ENCODE measurements around the gene PRKCB. TPM values are rescaled to one million over a fixed set of nuclear protein-coding genes. Genes with fewer than 3 reads are reported as not detected.

Gene PRKCB
- total RNA-seq, 1 experiment from 2014 or later, result 7.1 TPM

DNA sequence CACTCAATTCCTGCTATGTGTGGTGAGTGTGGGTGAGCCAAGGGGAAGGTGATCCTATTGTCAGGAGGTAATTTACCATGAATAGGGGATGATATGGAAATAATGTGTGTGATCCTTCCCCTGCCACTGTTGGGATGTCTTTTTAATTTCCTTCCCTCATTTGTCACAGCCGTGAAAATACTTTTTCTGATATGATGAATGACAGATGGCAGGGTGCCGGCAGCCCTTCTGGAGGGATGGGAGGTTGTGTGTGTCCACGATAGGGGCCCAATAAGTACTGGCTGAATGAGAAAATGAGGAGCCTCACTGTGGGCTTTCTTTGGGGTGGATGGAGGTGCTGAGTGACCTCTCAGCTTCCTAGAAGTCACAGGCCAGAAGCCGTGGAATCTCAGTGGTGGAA lies 109.5 kb downstream of the PRKCB start:
- in situ Hi-C loops (cut with HindIII; ENCODE audit: low pct_unique_long_range_greater_than_20kb, low sequenced_read_pairs), result no loop called here
- DNase-seq (ENCODE audit: low read depth, low spot score), result no peak

DNA sequence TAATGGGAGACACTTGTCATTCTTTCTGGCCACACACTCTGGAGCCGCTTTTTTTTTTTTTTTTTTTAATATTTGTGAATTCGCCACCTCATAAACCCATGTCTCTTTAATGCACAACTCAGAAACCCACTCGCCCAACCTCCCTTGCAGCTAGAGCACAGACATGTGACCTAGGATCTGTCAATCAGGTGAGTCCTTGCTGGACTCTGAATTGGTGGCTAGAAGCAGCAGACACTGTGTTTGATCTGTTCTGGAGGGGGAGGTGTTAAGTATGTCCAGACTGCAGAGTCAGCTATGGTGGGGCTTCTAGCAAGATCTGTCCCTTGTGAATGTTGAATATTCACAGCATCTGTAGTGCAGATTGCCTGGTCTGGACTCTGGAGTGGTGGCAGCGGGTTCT lies 112.1 kb downstream of the PRKCB start:
- in situ Hi-C loops (cut with HindIII; ENCODE audit: low pct_unique_long_range_greater_than_20kb, low sequenced_read_pairs), result no loop called here
- DNase-seq (ENCODE audit: low read depth, low spot score), result no peak

DNA sequence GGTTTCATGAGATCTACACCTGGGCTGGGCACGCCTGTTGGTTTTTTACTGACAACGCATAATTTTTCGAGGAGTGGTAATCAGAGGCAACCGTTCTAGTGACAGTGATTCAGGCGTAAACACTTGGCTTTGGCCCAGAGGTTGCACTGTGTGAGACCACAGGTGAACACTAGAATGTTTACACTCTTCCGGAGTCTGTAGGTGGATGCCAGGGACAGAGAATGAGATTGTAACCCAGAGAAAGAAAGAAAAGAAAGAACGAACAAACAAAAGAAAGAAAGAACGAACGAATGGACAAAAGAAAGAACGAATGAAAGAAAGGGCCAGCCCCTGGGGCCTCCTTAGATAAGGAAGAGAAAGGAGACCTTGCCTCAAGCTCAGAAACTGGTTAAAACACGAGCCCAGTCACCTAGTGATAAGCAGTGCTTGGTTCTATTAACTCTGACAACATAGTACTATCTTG lies 113.2 kb downstream of the PRKCB start:
- DNase-seq (ENCODE audit: low read depth, low spot score), result no peak
- in situ Hi-C loops (cut with HindIII; ENCODE audit: low pct_unique_long_range_greater_than_20kb, low sequenced_read_pairs), result no loop called here

DNA sequence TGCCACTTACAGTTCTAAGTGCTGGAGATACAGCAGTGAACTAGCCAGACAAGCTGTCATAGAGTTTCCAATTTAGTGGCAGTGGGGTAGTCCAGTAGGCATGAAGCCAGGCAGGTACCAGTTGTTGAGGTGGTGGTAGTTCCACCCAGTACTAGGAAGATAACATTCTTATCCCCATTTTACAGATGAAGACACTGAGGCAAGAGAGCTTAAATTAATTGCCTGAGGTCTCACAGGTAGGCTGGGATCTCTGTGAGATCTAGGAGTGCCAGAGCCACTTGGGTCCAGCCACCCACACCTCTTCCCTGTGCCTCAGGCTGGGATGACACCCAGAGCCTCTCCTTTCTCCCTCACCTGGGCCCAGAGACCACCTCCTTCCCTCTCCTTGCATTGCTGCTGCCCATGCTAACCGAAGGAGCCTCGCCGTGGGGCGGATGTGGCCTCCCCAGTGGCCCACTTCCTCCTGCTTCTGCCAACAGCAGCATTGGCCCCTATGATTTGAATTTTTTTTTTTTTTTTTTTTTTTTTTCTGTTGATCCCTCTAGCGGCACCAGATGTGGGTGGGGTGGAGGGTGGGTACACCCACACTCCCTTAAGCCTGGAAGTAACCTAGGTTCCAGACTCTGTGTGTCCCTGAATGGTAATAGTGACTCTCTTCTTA lies 114.0 kb downstream of the PRKCB start:
- in situ Hi-C loops (cut with HindIII; ENCODE audit: low pct_unique_long_range_greater_than_20kb, low sequenced_read_pairs), result no loop called here
- no peak for DNase-seq (ENCODE audit: low read depth, low spot score)

DNA sequence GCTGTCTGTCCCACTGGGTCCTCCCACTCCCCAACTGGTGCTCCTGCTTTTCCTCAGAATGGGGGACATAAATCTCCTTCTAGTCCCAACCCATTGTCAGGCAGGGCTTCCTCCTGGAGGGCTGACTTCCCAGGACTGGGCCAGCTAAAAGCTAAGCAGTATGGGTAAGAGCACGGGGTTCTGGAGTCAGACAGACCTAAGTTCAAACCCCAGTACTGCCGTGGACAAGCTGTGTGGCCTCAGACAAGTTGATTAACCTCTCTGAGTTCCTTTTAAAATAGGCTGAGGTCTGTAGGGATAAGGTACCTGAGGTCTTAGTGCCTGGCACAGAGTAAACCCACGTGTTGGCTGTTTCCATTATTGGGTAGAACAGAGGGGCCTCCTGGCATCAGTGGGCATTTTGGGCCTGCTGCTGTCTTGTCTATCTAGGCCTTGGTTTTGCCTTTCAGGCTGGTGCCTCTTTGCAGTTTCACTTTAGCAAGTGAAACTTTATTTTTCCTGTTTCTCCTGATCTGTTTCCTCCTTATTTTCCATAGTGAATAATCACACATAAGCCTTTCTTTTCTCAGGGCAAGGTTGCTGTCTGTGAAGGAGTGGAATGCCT lies 114.6 kb downstream of the PRKCB start:
- DNase-seq (ENCODE audit: low read depth, low spot score), result no peak
- in situ Hi-C loops (cut with HindIII; ENCODE audit: low pct_unique_long_range_greater_than_20kb, low sequenced_read_pairs), result no loop called here

DNA sequence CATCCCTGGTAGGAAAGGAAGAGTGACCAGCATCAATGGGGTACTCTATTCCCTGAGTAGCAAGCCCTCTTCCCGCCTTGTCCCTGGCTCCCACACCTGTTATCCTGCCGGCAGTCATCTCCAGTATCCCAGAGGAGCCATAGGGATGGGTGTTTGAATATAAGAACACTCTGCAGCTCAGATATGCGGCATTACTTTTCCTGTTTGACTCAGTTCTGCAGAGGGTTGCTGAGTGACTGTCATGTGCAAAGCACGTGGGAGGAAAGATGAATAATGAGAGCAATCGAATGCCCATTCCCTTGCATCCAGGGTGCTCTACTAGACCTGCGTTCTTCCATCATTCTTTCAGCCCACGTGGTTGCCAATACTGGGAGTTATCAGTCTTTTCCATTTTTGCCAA lies 115.1 kb downstream of the PRKCB start:
- DNase-seq (ENCODE audit: low read depth, low spot score), result peak; percentile 52
- in situ Hi-C loops (cut with HindIII; ENCODE audit: low pct_unique_long_range_greater_than_20kb, low sequenced_read_pairs), result no loop called here

DNA sequence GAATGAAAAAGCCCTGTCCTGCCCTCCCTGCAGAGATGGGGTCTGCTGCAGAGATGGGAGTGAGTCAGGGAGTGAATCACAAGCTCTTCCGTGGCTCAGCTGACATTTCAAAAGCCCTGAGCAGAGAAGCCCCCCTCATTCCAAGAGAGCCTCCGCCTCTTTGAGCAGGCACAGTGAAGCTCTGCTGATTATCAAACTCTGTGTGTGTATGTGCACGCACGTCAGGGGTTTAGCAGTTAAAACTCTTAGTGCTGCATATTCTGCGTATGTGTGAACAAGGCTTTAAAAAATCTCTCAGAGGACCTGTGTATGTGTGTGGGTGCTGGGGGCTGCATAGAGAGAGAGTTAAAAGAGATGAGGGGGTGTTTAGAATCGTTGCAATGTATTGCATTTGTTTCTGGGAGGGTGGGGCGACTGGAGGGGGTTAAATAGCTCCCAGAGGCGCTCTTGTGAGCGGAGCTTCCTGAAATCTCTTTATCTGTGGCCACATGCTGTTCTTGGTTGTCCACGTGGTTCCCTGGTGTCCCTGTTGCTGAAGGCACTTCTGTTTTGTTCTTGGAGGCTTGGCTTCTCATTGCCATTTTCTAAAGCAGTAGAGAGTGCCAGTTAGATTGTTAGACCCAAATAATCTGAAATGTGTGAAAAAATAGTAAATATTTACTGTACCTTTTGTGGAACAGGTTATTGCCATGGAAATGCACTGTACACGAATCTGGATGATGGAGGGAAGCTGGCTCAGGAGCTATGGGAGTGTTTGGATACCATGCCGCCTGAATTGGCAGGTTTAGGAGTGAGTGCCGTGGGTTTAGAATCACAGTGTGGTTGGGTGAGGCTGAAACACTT lies 116.6 kb downstream of the PRKCB start:
- peak; percentile 85 for DNase-seq (ENCODE audit: low read depth, low spot score)
- in situ Hi-C loops (cut with HindIII; ENCODE audit: low pct_unique_long_range_greater_than_20kb, low sequenced_read_pairs), result no loop called here

DNA sequence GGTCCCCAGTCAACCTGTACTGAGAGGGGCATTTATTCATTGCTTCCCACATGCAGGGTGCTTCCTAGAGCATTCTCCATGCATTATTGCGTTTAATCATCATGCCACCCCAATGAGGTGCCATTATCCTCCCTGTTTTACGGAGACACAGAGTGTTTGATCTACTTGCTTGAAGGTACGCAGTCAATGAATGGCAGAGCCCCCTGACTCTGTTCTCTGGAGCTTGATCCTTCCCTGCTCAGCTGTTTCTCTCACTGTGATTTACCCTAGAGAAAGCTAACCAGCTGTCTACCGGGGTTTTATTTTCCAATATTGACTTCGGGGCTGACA lies 117.2 kb downstream of the PRKCB start:
- DNase-seq (ENCODE audit: low read depth, low spot score), result no peak
- in situ Hi-C loops (cut with HindIII; ENCODE audit: low pct_unique_long_range_greater_than_20kb, low sequenced_read_pairs), result no loop called here

DNA sequence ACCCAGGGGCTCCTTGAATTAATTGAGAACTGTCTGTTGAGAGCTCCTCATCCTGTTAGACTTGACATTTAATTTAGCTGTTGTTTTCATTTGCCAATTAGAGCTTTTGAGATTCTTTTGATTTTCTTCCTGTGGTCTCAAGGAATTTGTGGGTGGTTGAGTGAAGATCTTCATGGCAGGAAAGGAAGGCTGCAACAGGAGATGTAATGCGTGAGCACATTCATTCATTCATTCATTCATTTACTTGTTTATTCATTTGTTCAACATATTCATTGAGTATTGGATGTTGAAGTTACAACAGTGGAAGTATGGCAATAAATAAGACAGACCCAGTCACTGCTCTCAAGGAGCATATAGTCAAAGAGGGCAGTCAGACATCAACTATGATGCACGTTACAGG lies 117.7 kb downstream of the PRKCB start:
- no peak for DNase-seq (ENCODE audit: low read depth, low spot score)
- in situ Hi-C loops (cut with HindIII; ENCODE audit: low pct_unique_long_range_greater_than_20kb, low sequenced_read_pairs), result no loop called here

DNA sequence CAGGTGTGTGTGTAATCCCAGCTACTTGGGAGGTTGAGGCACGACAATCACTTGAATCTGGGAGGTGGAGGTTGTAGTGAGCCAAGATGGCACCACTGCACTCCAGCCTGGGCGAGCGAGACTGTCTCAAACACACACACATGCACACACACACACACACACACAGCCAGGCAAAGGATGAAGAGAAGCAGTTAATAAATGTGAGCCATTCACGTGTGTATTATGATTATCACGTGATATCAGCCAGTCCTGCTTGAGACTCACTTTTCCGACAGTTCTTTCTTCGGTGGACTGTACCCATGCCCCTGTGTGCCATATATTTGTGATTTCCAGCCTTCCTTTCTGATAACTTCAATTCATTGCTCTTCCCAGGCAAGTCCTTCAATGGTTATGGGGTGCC lies 119.3 kb downstream of the PRKCB start:
- in situ Hi-C loops (cut with HindIII; ENCODE audit: low pct_unique_long_range_greater_than_20kb, low sequenced_read_pairs), result no loop called here
- DNase-seq (ENCODE audit: low read depth, low spot score), result no peak

DNA sequence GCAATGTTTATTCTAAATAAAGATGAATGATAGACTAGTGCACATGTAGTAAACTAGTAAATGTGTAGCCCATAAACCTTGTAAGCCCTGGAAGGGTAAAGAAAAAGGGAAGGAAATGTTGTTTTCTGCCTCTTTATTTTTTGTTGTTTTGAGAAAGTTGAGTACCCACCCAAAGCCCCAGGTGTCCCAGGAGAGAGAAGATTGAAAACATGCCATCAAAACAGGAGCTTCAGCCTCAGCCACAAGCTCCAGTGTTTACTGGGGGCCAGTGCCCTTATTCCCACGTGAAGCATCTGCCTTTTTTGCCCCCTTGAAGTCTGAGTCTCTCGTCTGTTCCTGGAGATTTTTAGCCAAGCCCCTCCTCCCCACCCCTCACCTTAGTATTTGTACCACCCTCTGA lies 121.5 kb downstream of the PRKCB start:
- in situ Hi-C loops (cut with HindIII; ENCODE audit: low pct_unique_long_range_greater_than_20kb, low sequenced_read_pairs), result no loop called here
- DNase-seq (ENCODE audit: low read depth, low spot score), result no peak

DNA sequence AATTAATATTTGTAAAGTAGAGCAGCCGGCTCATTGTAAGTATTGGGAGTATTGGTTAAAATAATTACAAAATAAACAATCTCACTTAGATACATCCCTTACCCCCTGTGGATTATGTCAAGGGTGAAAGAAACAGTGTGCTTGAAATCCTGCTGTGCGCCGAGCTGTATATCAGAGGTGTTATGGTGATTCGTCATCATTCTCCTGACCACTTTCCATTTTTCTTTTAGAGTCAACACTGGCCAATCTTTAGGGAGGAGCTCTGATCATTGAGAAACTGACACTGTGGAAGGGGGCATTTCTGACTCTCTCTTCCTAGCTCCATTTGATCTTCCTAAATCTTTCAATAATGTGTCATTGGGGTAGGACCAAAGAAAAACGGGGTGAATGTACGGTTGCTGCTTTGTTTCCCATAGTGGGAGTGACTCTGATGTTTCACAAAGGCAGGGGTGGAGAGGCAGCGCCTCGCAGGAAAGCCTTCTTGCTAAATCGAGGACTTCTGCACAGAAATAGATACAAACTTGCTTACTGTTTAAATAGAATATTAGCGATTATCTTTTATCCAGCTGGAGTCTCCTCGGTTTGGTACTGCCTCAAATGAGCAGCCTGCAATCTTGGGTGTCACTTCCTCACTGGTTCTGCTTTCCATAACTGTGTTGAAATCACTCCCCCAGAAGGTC lies 123.4 kb downstream of the PRKCB start:
- DNase-seq (ENCODE audit: low read depth, low spot score), result no peak
- in situ Hi-C loops (cut with HindIII; ENCODE audit: low pct_unique_long_range_greater_than_20kb, low sequenced_read_pairs), result no loop called here

DNA sequence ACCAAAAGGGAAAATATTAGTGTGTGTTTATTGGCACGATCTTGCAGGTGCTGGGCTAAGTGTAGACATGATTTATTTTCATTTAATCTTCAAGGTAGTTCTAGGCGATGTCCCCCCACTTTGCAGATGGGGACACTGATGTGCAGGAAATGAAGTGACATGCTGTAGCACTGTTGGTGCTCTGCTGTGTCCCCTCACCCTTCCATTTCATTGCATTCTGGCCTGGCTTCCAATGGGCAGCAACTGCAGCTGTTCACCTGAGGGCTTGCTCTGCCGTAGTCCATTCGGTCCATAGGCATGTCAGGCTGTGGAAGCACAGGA lies 123.9 kb downstream of the PRKCB start:
- DNase-seq (ENCODE audit: low read depth, low spot score), result no peak
- in situ Hi-C loops (cut with HindIII; ENCODE audit: low pct_unique_long_range_greater_than_20kb, low sequenced_read_pairs), result no loop called here

DNA sequence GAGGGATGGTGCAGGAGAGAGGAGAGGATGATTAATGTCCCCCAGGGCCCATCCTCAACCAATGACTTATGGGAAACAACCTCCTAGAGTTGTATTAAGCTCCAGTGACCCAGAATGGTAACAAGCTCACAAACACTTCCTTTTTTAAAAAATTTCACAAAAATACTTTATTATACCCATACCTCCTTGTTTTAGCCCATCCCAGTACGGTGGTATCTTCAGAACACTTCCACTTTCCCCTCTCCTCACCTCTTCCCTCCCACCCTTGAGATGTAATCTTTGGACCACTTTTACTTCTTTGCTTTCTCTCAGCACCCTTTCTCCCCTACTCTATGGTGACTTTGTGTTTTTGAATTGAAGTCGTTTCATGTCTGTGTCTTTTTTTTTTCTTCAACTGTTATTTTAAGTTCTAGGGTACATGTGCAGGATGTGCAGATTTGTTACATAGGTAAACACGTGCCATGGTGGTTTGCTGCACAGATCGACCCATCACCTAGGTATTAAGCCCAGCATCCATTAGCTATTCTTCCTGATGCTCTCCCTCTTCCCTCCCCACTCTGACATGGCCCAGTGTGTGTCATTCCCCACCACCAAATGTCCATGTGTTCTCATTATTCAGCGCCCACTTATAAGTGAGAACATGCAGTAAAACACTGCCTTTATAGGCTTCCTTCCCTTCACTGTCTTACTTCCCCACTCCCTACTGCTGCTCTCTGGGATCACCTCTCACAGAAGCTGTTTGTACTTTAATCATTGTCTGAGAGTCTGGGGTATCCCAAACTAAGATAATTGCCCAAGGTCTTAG lies 124.5 kb downstream of the PRKCB start:
- DNase-seq (ENCODE audit: low read depth, low spot score), result no peak
- in situ Hi-C loops (cut with HindIII; ENCODE audit: low pct_unique_long_range_greater_than_20kb, low sequenced_read_pairs), result no loop called here

DNA sequence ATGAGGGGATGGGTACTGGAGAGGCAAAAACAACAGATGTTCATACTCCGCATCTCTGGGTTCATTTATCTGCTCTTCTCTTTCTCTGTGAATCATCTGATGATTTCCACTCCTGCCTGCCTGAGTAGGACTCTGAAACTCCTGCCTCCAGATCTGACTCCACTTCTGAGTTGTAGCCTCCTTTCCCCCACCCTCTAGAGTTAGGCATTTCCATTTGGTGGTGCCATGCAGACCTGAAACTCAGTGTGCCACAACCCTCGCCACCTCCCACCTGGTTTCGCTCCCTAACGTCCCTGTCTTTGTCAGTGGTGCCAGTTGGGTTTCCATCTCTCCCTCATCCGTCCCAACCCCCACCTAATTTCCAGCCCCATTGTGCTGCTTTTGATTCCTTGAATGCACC lies 126.2 kb downstream of the PRKCB start:
- in situ Hi-C loops (cut with HindIII; ENCODE audit: low pct_unique_long_range_greater_than_20kb, low sequenced_read_pairs), result no loop called here
- no peak for DNase-seq (ENCODE audit: low read depth, low spot score)

DNA sequence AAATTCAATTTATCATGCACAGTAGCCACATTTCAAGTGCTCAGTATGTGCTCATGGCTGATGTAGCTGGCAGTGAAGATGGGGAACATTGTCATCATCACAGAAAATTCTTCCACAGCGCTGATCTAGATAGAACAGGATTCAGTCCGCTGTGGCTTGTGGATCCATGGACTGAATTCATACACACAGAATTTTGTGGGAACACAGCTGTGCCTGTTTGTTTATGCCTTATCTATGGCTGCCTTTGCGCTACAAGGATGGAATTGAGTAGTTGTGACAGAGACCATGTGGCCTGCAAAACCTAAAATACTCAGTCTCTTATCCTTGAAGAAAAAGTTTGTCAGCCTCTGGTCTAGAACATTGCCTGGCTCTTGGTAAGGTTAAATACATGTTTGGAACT lies 128.4 kb downstream of the PRKCB start:
- no peak for DNase-seq (ENCODE audit: low read depth, low spot score)
- in situ Hi-C loops (cut with HindIII; ENCODE audit: low pct_unique_long_range_greater_than_20kb, low sequenced_read_pairs), result no loop called here

DNA sequence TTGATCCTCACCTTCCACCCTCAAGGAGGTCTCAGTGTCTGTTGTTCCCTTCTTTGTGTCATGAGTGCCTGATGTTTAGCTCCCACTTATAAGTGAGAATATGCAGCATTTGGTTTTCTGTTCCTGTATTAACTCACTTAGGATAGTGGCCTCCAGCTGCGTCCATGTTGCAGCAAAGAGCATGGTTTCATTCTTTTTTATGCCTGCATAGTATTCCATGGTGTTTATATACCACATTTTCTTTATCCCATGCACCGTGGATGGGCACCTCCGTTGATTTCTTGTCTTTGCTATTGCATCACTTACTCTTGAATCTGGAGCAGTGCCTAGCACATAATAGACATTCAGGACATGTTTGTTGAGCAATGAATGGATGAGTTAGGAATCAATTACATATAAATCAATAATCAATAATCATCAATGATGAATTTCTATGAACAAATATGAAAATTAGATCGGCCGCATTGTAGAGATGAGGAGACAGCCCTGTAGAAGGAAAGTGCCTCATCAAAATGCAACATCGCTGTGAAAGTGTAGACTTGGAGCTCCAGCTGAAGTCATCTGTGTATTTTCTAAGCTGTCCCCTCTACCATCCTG lies 129.5 kb downstream of the PRKCB start:
- in situ Hi-C loops (cut with HindIII; ENCODE audit: low pct_unique_long_range_greater_than_20kb, low sequenced_read_pairs), result no loop called here
- DNase-seq (ENCODE audit: low read depth, low spot score), result no peak
